Measurements from ENCODE around the gene DNAI2.

- TF ChIP-seq CTCF (IDR thresholded peaks at IDR 0.05) (no peak), POLR2A (IDR thresholded peaks at IDR 0.05) (no peak)
Measured at GRCh38 chr17:74281799-74282198, 7.8 kb downstream of the DNAI2 start.
